Endodermal cell (in vitro differentiated cells): ENCODE results near the gene POP4. TPM values are rescaled to one million over a fixed set of nuclear protein-coding genes. Genes with fewer than 3 reads are reported as not detected.

Source experiments
- DNase-seq: peaks from one replicate; pipeline ENCODE4 v3.0.0-alpha.2; 2017
- H3K27ac ChIP-seq: 2 replicates; pipeline ENCODE4 v1.5.1; 2013; ENCODE audit warnings: mild to moderate bottlenecking, low read depth, low read length, moderate library complexity
- H3K27me3 ChIP-seq: 2 replicates; pipeline ENCODE4 v1.6.1; 2013; ENCODE audit warnings: mild to moderate bottlenecking, low read length, moderate library complexity; ENCODE audit not compliant: insufficient read depth, control insufficient read depth, poor library complexity, severe bottlenecking
- H3K36me3 ChIP-seq: 2 replicates; pipeline ENCODE4 v1.7.0; 2013; ENCODE audit warnings: mild to moderate bottlenecking, low read length, moderate library complexity; ENCODE audit not compliant: control insufficient read depth, insufficient read depth
- H3K4me1 ChIP-seq: one replicate; pipeline ENCODE4 v1.7.0; 2013; ENCODE audit warnings: low read length; ENCODE audit not compliant: control insufficient read depth, insufficient read depth
- H3K4me3 ChIP-seq: 2 replicates; pipeline ENCODE4 v1.5.1; 2013; ENCODE audit warnings: mild to moderate bottlenecking, low read length, moderate library complexity
- H3K9ac ChIP-seq: 2 replicates; pipeline ENCODE4 v1.6.1; 2013; ENCODE audit warnings: mild to moderate bottlenecking, low read length, moderate library complexity; ENCODE audit not compliant: poor library complexity, severe bottlenecking; ENCODE audit errors: extremely low read depth
- H3K9me3 ChIP-seq: 2 replicates; pipeline ENCODE4 v1.6.1; 2013; ENCODE audit warnings: mild to moderate bottlenecking, low read length, moderate library complexity; ENCODE audit not compliant: control insufficient read depth
- H3K27ac Mint-ChIP-seq: 2 replicates; pipeline ENCODE4 v1.8.0; 2020; ENCODE audit warnings: mixed read lengths
- H3K27me3 Mint-ChIP-seq: 2 replicates; pipeline ENCODE4 v1.8.0; 2021; ENCODE audit warnings: mild to moderate bottlenecking, mixed read lengths; ENCODE audit not compliant: insufficient read depth
- H3K36me3 Mint-ChIP-seq: 2 replicates; pipeline ENCODE4 v1.8.0; 2020; ENCODE audit warnings: low read depth, mixed read lengths
- H3K4me1 Mint-ChIP-seq: 2 replicates; pipeline ENCODE4 v1.8.0; 2020; ENCODE audit warnings: mixed read lengths
- H3K4me3 Mint-ChIP-seq: 2 replicates; pipeline ENCODE4 v1.8.0; 2020; ENCODE audit warnings: mild to moderate bottlenecking, moderate library complexity, mixed read lengths
- H3K9me3 Mint-ChIP-seq: 2 replicates; pipeline ENCODE4 v1.8.0; 2020; ENCODE audit warnings: mild to moderate bottlenecking, mixed read lengths
- CTCF ChIP-seq: fragments of 200-600 bp; sonication (generic); conservative IDR thresholded peaks from 2 replicates; pipeline ENCODE4 v1.5.0; 2021; ENCODE audit warnings: antibody characterized with exemption, mild to moderate bottlenecking
- WGBS, 2 experiments: methylation state at CpG; one replicate each; pipeline versions ENCODE4 v1.1.5 to v1.1.7; 2013; ENCODE audit warnings: missing lambda C conversion rate in 2 of 2, mixed read lengths in 1 of 2; ENCODE audit not compliant: insufficient coverage in 1 of 2, insufficient read length in 1 of 2; 5-methylcytosine and 5-hydroxymethylcytosine counted together
- total RNA-seq, 2 donors: library from RNA; stranded (reverse); fragmentation: NEBNext Ultra II Directional in 1 of 2; extraction: Animal tissue kit (Norgen Biotek cat#: 25700) in 1 of 2; gene quantifications; 2 replicates in 1 of 2; 3 replicates in 1 of 2; pipeline ENCODE4 v1.2.1, GENCODE V29; 2021

Gene POP4
- total RNA-seq, 2 donors from 2014 or later, result 58.2 to 59.7 TPM

- Histone ChIP-seq H3K36me3 (no peaks in the 10 kb centered on the region), H3K27ac (no peak overlapping the region), H3K9ac (no peak overlapping the region), H3K4me3 (no peak overlapping the region), H3K27me3 (no peaks in the 10 kb centered on the region), H3K4me1 (no peaks in the 10 kb centered on the region), H3K9me3 (no peaks in the 10 kb centered on the region)
- 80 to 87% methylated on average over 2 to 15 of the region's 15 CpGs for WGBS, 2 experiments
- TF ChIP-seq CTCF, result no peak
- no peak overlapping the region for H3K27ac Mint-ChIP-seq
- no peak overlapping the region for H3K4me3 Mint-ChIP-seq
- H3K27me3 Mint-ChIP-seq, result peaks cover 1% of the 10 kb centered on the region
- H3K36me3 Mint-ChIP-seq, result peaks cover 4% of the 10 kb centered on the region
- no peak for DNase-seq
- H3K9me3 Mint-ChIP-seq, result no peaks in the 10 kb centered on the region
- peaks cover 8% of the 10 kb centered on the region for H3K4me1 Mint-ChIP-seq
These were observed 14.9 kb downstream of the POP4 start for GRCh38 chr19:29620931-29621351.

GRCh38 chr19:29622166-29623070, 16.3 kb downstream of the POP4 start:
- peaks cover 1% of the 10 kb centered on the region for H3K27me3 Mint-ChIP-seq
- H3K27ac Mint-ChIP-seq, result no peak overlapping the region
- H3K9ac ChIP-seq, result no peak overlapping the region
- no peak overlapping the region for H3K4me3 Mint-ChIP-seq
- WGBS, 2 experiments, result 93 to 97% methylated on average over 6 to 22 of the region's 23 CpGs
- no peaks in the 10 kb centered on the region for H3K9me3 Mint-ChIP-seq
- H3K4me1 ChIP-seq, result no peaks in the 10 kb centered on the region
- peak; percentile 78 for DNase-seq
- H3K27me3 ChIP-seq, result no peaks in the 10 kb centered on the region
- TF ChIP-seq CTCF, result no peak
- H3K36me3 ChIP-seq, result no peaks in the 10 kb centered on the region
- peaks cover 8% of the 10 kb centered on the region for H3K4me1 Mint-ChIP-seq
- no peaks in the 10 kb centered on the region for H3K9me3 ChIP-seq
- H3K36me3 Mint-ChIP-seq, result no peaks in the 10 kb centered on the region
- no peak overlapping the region for H3K4me3 ChIP-seq
- H3K27ac ChIP-seq, result no peak overlapping the region

GRCh38 chr19:29623726-29624488, 17.8 kb downstream of the POP4 start:
- Histone ChIP-seq H3K27me3 (no peaks in the 10 kb centered on the region), H3K27ac (no peak overlapping the region), H3K36me3 (no peaks in the 10 kb centered on the region), H3K9me3 (no peaks in the 10 kb centered on the region), H3K9ac (no peak overlapping the region), H3K4me3 (no peak overlapping the region), H3K4me1 (no peaks in the 10 kb centered on the region)
- H3K4me1 Mint-ChIP-seq, result peaks cover 8% of the 10 kb centered on the region
- no peak for DNase-seq
- no peak overlapping the region for H3K27ac Mint-ChIP-seq
- peaks cover 1% of the 10 kb centered on the region for H3K27me3 Mint-ChIP-seq
- H3K9me3 Mint-ChIP-seq, result no peaks in the 10 kb centered on the region
- no peak overlapping the region for H3K4me3 Mint-ChIP-seq
- WGBS, 2 experiments, result 87 to 93% methylated on average over 10 to 18 of the region's 18 CpGs
- no peaks in the 10 kb centered on the region for H3K36me3 Mint-ChIP-seq
- TF ChIP-seq CTCF, result no peak
